Stomach smooth muscle (tissue), 2 donors: Measurements from ENCODE around the gene IQCN.

Experiments
- H3K27ac ChIP-seq: one replicate; pipeline ENCODE4 v1.7.0; 2013; ENCODE audit warnings: mild to moderate bottlenecking, low read length, inconsistent platforms
- H3K27me3 ChIP-seq, 2 donors: one replicate each; pipeline ENCODE4 v1.7.0; 2013; ENCODE audit warnings: low read length in 2 of 2; ENCODE audit not compliant: insufficient read depth in 2 of 2, control insufficient read depth in 1 of 2
- H3K36me3 ChIP-seq, 2 donors: one replicate each; pipeline ENCODE4 v1.7.0; 2013; ENCODE audit warnings: low read length in 2 of 2; ENCODE audit not compliant: control insufficient read depth in 2 of 2, insufficient read depth in 2 of 2
- H3K4me1 ChIP-seq: one replicate; pipeline ENCODE4 v1.7.0; 2013; ENCODE audit warnings: low read length; ENCODE audit not compliant: control insufficient read depth, insufficient read depth
- H3K4me3 ChIP-seq, 2 donors: one replicate each; pipeline ENCODE4 v1.7.0; 2013; ENCODE audit warnings: low read length in 2 of 2
- H3K9ac ChIP-seq, 2 donors: one replicate each; pipeline ENCODE4 v1.7.0; 2013; ENCODE audit warnings: low read length in 2 of 2, mild to moderate bottlenecking in 1 of 2
- H3K9me3 ChIP-seq, 2 donors: one replicate each; pipeline ENCODE4 v1.7.0; 2013; ENCODE audit warnings: low read length in 2 of 2; ENCODE audit not compliant: control insufficient read depth in 2 of 2
- donor health status: healthy.
- donor health status: Pancreatic carcinoma.

IQCN gene

GRCh38 chr19:18274781-18275356 lies 617 bp upstream of the IQCN start:
- Histone ChIP-seq H3K27me3 (no peaks in the 10 kb centered on the region), H3K27ac (peak overlapping the region; percentile 80), H3K4me1 (peaks cover 44% of the 10 kb centered on the region), H3K36me3 (peaks cover 7 to 9% of the 10 kb centered on the region in 2 donors), H3K9me3 (no peaks in the 10 kb centered on the region), H3K4me3 (peak overlapping the region; percentile 44 to 60), H3K9ac (peak overlapping the region; percentile 51 to 63)

- no peak overlapping the region for H3K9ac ChIP-seq
- no peaks in the 10 kb centered on the region for H3K27me3 ChIP-seq
- peaks cover 2 to 5% of the 10 kb centered on the region in 2 donors for H3K36me3 ChIP-seq
- H3K27ac ChIP-seq, result peak overlapping the region; percentile 80
- peaks cover 37% of the 10 kb centered on the region for H3K4me1 ChIP-seq
- no peak overlapping the region for H3K4me3 ChIP-seq
- H3K9me3 ChIP-seq, result no peaks in the 10 kb centered on the region
Measured at GRCh38 chr19:18273561-18274218, 562 bp downstream of the IQCN start.

- H3K4me1 ChIP-seq, result peaks cover 22% of the 10 kb centered on the region
- no peak overlapping the region for H3K4me3 ChIP-seq
- H3K36me3 ChIP-seq, result peaks cover 10 to 11% of the 10 kb centered on the region in 2 donors
- no peaks in the 10 kb centered on the region for H3K9me3 ChIP-seq
- H3K27me3 ChIP-seq, result no peaks in the 10 kb centered on the region
- H3K27ac ChIP-seq, result no peak overlapping the region
- H3K9ac ChIP-seq, result no peak overlapping the region
Measured at GRCh38 chr19:18271433-18271841, 2.8 kb downstream of the IQCN start.

- H3K4me1 ChIP-seq, result peaks cover 15% of the 10 kb centered on the region
- no peak overlapping the region for H3K4me3 ChIP-seq
- H3K27me3 ChIP-seq, result no peaks in the 10 kb centered on the region
- peaks cover 20% of the 10 kb centered on the region in 2 donors for H3K36me3 ChIP-seq
- no peak overlapping the region for H3K27ac ChIP-seq
- no peaks in the 10 kb centered on the region for H3K9me3 ChIP-seq
- H3K9ac ChIP-seq, result no peak overlapping the region
Measured at GRCh38 chr19:18270326-18270725, 3.9 kb downstream of the IQCN start.

GRCh38 chr19:18269070-18269723 lies 5.1 kb downstream of the IQCN start:
- H3K27me3 ChIP-seq, result no peaks in the 10 kb centered on the region
- peaks cover 25 to 26% of the 10 kb centered on the region in 2 donors for H3K36me3 ChIP-seq
- no peak overlapping the region for H3K4me3 ChIP-seq
- peaks cover 4% of the 10 kb centered on the region for H3K4me1 ChIP-seq
- no peak overlapping the region for H3K27ac ChIP-seq
- no peaks in the 10 kb centered on the region for H3K9me3 ChIP-seq
- no peak overlapping the region for H3K9ac ChIP-seq

DNA sequence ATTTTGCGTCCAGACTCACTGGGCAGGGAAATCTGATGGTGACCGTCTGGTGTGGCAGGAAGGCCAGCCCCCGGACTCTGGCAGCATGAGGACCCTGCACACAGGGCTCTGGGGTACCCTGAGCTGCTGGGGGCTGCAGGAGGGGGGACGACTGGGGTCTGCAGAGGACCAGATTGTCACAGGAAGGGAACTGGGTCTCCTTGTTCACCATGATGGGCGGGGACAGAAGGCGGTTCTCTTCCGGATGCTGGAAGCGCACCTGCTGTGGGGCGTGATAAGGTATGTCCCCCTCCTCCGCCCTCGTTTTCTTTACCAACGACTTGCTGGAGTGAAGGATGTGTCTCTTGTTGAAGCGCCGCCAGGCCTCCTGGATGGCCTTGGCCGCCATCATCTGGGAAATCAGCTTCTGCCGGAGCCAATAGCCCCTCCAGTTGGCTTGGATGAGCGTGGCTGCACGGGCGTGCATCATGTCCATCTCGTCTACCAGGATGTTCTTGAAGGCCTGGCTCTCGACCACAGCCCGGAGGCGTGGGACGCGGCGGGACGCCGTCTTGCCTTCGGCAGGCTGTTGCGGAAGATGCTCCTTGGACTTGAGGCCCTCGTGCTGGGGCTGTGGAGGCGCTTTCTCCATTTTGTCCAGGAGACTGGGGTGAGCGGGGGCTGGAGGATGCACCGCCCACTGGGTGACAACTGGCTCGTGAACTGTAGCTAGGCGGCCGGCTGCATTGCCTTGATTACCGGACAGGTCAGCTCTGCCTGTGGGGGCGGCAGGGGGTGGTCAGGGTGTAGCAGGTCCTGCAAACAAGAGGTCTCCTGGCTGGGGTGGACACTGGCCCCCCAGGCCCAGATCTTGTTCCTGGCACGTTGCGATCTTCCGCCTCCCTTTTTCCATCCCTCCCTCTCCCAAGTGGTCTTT lies 7.2 kb downstream of the IQCN start:
- H3K4me1 ChIP-seq, result no peaks in the 10 kb centered on the region
- no peak overlapping the region for H3K4me3 ChIP-seq
- no peak overlapping the region for H3K9ac ChIP-seq
- H3K27me3 ChIP-seq, result no peaks in the 10 kb centered on the region
- no peaks in the 10 kb centered on the region for H3K9me3 ChIP-seq
- peaks cover 25 to 26% of the 10 kb centered on the region in 2 donors for H3K36me3 ChIP-seq
- H3K27ac ChIP-seq, result no peak overlapping the region

DNA sequence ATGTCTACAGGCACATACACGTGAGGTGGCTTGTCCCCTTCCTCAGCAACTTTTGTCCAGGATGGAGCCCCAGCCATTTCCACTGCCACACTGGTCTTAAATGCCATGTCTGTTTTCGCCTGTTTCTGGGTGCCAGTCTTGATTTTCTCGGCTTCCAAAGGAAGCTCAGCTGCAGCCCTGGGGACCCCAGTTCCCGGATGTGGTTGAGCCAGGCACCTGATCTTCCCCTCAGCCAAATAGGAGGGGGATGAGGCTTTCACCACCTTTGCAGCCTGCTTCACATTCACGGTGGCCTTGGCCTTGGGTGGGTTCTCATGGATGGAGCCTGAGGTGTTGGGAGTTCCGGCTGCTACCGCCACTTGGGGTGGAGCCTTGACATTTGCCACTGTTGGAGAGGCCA lies 8.7 kb downstream of the IQCN start:
- Histone ChIP-seq H3K36me3 (peaks cover 25 to 26% of the 10 kb centered on the region in 2 donors), H3K27ac (no peak overlapping the region), H3K9me3 (no peaks in the 10 kb centered on the region), H3K9ac (no peak overlapping the region), H3K4me1 (no peaks in the 10 kb centered on the region), H3K27me3 (no peaks in the 10 kb centered on the region), H3K4me3 (no peak overlapping the region)

- no peak overlapping the region for H3K9ac ChIP-seq
- H3K27me3 ChIP-seq, result no peaks in the 10 kb centered on the region
- H3K9me3 ChIP-seq, result no peaks in the 10 kb centered on the region
- no peak overlapping the region for H3K27ac ChIP-seq
- peaks cover 25 to 26% of the 10 kb centered on the region in 2 donors for H3K36me3 ChIP-seq
- H3K4me3 ChIP-seq, result no peak overlapping the region
- H3K4me1 ChIP-seq, result no peaks in the 10 kb centered on the region
Measured at GRCh38 chr19:18264971-18265540, 9.2 kb downstream of the IQCN start.

DNA sequence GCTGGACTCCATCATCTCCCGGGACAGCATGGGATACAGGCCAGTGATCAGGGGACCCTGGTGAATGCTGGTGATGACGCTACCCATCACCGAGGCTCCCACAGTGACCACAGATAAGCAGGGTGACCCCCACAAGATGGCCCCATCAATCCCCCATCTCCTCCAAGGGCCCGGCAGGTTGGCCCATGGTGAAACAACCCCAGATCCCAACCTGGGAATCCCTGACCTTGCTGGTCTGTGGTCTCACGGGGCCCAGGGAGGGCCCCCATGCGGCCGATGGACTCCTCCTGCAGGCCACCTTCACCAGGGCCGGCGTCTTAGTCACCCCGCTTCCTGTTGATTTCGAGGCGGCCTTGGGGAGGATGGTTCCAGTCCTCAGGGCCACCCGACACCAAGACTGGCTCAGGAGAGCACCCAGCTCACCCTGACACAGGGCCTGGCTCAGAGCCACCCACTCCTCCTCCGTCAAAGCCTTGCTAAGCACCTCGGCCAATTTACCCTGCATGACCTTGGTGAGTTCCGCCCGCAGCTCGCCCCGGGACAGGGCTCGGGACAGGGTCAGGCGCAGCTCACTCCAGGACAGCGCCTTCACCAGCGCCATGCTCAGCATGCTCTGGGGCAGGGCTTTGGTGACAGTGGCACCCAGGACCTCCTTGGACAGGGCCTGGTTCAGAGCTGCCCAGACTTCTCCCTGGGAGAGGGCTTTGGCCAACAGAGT lies 10.0 kb downstream of the IQCN start:
- Histone ChIP-seq H3K4me1 (no peaks in the 10 kb centered on the region), H3K36me3 (peaks cover 25 to 26% of the 10 kb centered on the region in 2 donors), H3K9me3 (no peaks in the 10 kb centered on the region), H3K9ac (no peak overlapping the region), H3K27me3 (no peaks in the 10 kb centered on the region), H3K4me3 (no peak overlapping the region), H3K27ac (no peak overlapping the region)
